ENCODE data around the gene MYCBP. TPM values are rescaled to one million over a fixed set of nuclear protein-coding genes. Genes with fewer than 3 reads are reported as not detected.

MYCBP gene
- total and polyA plus RNA-seq, 2 of the 13 experiments (the other 11 are each of a cell fraction or from before 2014, with no cell fraction given) = 11.4 to 30.4 TPM

DNA sequence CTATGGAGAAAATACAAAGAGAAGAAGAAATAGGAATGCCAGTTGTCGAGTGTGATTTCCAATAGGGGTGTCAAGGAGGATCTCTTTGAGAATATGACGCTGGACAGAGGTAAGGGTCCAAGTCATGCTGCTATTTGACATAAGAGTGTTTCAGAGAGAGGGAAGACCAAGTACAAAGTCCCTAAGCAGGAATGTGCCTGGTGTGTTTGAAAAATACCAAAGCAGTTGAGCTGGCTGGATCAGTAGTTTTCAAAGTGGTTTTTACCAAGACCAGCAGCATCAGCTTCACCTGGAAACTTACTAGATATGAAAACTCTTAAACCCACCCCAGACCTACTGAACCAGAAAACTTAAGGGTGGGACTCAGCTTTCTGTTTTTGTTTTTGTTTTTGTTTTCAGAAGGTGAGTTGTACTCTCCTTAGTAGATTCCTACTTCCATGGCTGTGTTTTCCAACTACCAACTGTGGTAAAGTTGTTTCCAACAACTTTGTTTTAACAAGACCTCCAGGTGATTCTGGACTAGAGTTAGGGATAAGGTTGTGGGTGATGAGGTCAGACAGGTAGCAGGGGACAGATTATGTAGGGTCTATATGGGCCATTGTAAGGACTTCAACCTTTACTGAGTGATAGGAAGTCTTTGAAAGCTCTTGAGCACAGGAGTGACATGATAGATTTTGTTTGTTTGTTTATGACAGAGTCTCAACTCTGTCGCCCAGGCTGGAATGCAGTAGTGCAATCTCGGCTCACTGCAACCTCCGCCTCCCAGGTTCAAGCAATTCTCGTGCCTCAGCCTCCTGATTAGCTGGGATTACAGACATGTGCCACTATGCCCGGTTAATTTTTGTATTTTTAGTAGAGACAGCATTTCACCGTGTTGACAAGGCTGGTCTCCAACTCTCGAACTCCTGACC is 15.5 kb upstream of the MYCBP start (continued):
- TF ChIP-seq, protein P1, sequence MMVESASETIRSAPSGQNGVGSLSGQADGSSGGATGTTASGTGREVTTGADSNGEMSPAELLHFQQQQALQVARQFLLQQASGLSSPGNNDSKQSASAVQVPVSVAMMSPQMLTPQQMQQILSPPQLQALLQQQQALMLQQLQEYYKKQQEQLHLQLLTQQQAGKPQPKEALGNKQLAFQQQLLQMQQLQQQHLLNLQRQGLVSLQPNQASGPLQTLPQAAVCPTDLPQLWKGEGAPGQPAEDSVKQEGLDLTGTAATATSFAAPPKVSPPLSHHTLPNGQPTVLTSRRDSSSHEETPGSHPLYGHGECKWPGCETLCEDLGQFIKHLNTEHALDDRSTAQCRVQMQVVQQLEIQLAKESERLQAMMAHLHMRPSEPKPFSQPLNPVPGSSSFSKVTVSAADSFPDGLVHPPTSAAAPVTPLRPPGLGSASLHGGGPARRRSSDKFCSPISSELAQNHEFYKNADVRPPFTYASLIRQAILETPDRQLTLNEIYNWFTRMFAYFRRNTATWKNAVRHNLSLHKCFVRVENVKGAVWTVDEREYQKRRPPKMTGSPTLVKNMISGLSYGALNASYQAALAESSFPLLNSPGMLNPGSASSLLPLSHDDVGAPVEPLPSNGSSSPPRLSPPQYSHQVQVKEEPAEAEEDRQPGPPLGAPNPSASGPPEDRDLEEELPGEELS (CRISPR knock-in tag; IDR thresholded peaks at IDR 0.05) = peak; percentile 46; the same call in 1 of the 2 replicates
- no peak for TF ChIP-seq NR2F6 (IDR thresholded peaks at IDR 0.05)
- TF ChIP-seq NR2F6 (CRISPR knock-in tag; IDR thresholded peaks at IDR 0.05) = peak; percentile 20; the same call in 1 of the 2 replicates
- TF ChIP-seq HMG20A (CRISPR knock-in tag; IDR thresholded peaks at IDR 0.05; ENCODE audit: borderline replicate concordance) = peak; percentile 52; the same call in 1 of the 2 replicates
- peak; percentile 80; the same call in 1 of the 2 replicates for TF ChIP-seq ZBTB20 (CRISPR knock-in tag; IDR thresholded peaks at IDR 0.05; ENCODE audit: borderline replicate concordance, low read depth)
- 0 out of 2 replicates have a peak, but pooled peaks have one; percentile 2 for TF ChIP-seq ATF7 (IDR thresholded peaks at IDR 0.05)
- TF ChIP-seq ATF7 (CRISPR knock-in tag; IDR thresholded peaks at IDR 0.05) = no peak
- TF ChIP-seq, protein P2, sequence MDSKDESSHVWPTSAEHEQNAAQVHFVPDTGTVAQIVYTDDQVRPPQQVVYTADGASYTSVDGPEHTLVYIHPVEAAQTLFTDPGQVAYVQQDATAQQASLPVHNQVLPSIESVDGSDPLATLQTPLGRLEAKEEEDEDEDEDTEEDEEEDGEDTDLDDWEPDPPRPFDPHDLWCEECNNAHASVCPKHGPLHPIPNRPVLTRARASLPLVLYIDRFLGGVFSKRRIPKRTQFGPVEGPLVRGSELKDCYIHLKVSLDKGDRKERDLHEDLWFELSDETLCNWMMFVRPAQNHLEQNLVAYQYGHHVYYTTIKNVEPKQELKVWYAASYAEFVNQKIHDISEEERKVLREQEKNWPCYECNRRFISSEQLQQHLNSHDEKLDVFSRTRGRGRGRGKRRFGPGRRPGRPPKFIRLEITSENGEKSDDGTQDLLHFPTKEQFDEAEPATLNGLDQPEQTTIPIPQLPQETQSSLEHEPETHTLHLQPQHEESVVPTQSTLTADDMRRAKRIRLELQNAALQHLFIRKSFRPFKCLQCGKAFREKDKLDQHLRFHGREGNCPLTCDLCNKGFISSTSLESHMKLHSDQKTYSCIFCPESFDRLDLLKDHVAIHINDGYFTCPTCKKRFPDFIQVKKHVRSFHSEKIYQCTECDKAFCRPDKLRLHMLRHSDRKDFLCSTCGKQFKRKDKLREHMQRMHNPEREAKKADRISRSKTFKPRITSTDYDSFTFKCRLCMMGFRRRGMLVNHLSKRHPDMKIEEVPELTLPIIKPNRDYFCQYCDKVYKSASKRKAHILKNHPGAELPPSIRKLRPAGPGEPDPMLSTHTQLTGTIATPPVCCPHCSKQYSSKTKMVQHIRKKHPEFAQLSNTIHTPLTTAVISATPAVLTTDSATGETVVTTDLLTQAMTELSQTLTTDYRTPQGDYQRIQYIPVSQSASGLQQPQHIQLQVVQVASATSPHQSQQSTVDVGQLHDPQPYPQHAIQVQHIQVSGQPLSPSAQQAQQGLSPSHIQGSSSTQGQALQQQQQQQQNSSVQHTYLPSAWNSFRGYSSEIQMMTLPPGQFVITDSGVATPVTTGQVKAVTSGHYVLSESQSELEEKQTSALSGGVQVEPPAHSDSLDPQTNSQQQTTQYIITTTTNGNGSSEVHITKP (CRISPR knock-in tag; IDR thresholded peaks at IDR 0.05; ENCODE audit: low read depth) = peak; percentile 55; the same call in 1 of the 2 replicates
- TF ChIP-seq SOX5 (CRISPR knock-in tag; IDR thresholded peaks at IDR 0.05; ENCODE audit: borderline replicate concordance) = 0 out of 2 replicates have a peak, but pooled peaks have one; percentile 18
- TF ChIP-seq, protein P3, sequence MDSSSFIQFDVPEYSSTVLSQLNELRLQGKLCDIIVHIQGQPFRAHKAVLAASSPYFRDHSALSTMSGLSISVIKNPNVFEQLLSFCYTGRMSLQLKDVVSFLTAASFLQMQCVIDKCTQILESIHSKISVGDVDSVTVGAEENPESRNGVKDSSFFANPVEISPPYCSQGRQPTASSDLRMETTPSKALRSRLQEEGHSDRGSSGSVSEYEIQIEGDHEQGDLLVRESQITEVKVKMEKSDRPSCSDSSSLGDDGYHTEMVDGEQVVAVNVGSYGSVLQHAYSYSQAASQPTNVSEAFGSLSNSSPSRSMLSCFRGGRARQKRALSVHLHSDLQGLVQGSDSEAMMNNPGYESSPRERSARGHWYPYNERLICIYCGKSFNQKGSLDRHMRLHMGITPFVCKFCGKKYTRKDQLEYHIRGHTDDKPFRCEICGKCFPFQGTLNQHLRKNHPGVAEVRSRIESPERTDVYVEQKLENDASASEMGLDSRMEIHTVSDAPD (CRISPR knock-in tag; IDR thresholded peaks at IDR 0.05) = peak; percentile 78
- TF ChIP-seq, protein P4, sequence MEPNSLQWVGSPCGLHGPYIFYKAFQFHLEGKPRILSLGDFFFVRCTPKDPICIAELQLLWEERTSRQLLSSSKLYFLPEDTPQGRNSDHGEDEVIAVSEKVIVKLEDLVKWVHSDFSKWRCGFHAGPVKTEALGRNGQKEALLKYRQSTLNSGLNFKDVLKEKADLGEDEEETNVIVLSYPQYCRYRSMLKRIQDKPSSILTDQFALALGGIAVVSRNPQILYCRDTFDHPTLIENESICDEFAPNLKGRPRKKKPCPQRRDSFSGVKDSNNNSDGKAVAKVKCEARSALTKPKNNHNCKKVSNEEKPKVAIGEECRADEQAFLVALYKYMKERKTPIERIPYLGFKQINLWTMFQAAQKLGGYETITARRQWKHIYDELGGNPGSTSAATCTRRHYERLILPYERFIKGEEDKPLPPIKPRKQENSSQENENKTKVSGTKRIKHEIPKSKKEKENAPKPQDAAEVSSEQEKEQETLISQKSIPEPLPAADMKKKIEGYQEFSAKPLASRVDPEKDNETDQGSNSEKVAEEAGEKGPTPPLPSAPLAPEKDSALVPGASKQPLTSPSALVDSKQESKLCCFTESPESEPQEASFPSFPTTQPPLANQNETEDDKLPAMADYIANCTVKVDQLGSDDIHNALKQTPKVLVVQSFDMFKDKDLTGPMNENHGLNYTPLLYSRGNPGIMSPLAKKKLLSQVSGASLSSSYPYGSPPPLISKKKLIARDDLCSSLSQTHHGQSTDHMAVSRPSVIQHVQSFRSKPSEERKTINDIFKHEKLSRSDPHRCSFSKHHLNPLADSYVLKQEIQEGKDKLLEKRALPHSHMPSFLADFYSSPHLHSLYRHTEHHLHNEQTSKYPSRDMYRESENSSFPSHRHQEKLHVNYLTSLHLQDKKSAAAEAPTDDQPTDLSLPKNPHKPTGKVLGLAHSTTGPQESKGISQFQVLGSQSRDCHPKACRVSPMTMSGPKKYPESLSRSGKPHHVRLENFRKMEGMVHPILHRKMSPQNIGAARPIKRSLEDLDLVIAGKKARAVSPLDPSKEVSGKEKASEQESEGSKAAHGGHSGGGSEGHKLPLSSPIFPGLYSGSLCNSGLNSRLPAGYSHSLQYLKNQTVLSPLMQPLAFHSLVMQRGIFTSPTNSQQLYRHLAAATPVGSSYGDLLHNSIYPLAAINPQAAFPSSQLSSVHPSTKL (CRISPR knock-in tag; IDR thresholded peaks at IDR 0.05) = peak; percentile 70
- TF ChIP-seq ZNF331 (CRISPR knock-in tag; IDR thresholded peaks at IDR 0.05) = 0 out of 2 replicates have a peak, but pooled peaks have one; percentile 17
- TF ChIP-seq ZBTB7B (CRISPR knock-in tag; IDR thresholded peaks at IDR 0.05) = 0 out of 2 replicates have a peak, but pooled peaks have one; percentile 42
- no peak for TF ChIP-seq CCDC6 (CRISPR knock-in tag; IDR thresholded peaks at IDR 0.05)
- no peak for TF ChIP-seq ZNF652 (CRISPR knock-in tag; IDR thresholded peaks at IDR 0.05; ENCODE audit: borderline replicate concordance, low read depth)

All from HepG2 (cell line).